H1 (cell line): ENCODE results near the gene PSORS1C1. TPM values are rescaled to one million over a fixed set of nuclear protein-coding genes. Genes with fewer than 3 reads are reported as not detected.

ENCODE experiments used
- CHD1 ChIP-seq: IDR thresholded peaks from 2 replicates; pipeline ENCODE4 v1.6.1; 2012; ENCODE audit warnings: low read depth, low read length, improper control_type of control experiment
- CHD7 ChIP-seq: fragments of 300-600 bp; sonication (generic); IDR thresholded peaks from 2 replicates; pipeline ENCODE4 v1.7.1; 2012; ENCODE audit warnings: low read length, moderate library complexity, mild to moderate bottlenecking, inconsistent platforms; ENCODE audit not compliant: insufficient replicate concordance
- KDM5A ChIP-seq: fragments of 200-600 bp; IDR thresholded peaks from 2 replicates; pipeline ENCODE4 v1.7.1; 2012; ENCODE audit warnings: mild to moderate bottlenecking, low read length, inconsistent platforms, mixed read lengths
- NRF1 ChIP-seq: IDR thresholded peaks from 2 replicates; pipeline ENCODE4 v1.6.1; 2011; ENCODE audit warnings: mild to moderate bottlenecking, low read depth, low read length, improper control_type of control experiment
- TAF7 ChIP-seq: optimal IDR thresholded peaks from 2 replicates; pipeline ENCODE3; 2011; ENCODE audit warnings: low read depth, mild to moderate bottlenecking, inconsistent platforms, low read length, moderate library complexity, borderline replicate concordance
- TCF12 ChIP-seq: IDR thresholded peaks from 2 replicates; pipeline ENCODE4 v1.6.1; 2011; ENCODE audit warnings: low read depth, mild to moderate bottlenecking, low read length
- ZNF274 ChIP-seq: IDR thresholded peaks from 2 replicates; pipeline ENCODE4 v1.7.0; 2012; ENCODE audit warnings: low read length, borderline replicate concordance; ENCODE audit errors: extremely low read depth
- polyA plus RNA-seq, 7 experiments: library from polyadenylated mRNA; depleted of rRNA in 3 of 7; stranded (reverse) in 5 of 7; unstranded in 2 of 7; fragments of >200 nt in 5 of 7; fragments of 200-250 nt in 2 of 7; gene quantifications; 1 replicate in 5 of 7; 2 replicates in 1 of 7; 4 replicates in 1 of 7; pipeline versions ENCODE4 v1.2.1 to v1.2.3, GENCODE V29; 2011 to 2013; ENCODE audit warnings: missing spikeins in 2 of 7, mixed read lengths in 2 of 7
- total RNA-seq: library from RNA; stranded (reverse); fragmentation: NEBNext Ultra II Directional; extraction: Animal tissue kit (Norgen Biotek cat#: 25700); gene quantifications from 2 replicates; pipeline ENCODE4 v1.2.1, GENCODE V29; 2021

Gene PSORS1C1
- total and polyA plus RNA-seq, 2 of the 8 experiments (the other 6 are each of a cell fraction or from before 2014, with no cell fraction given), result 0.12 to 0.52 TPM

- TF ChIP-seq CHD7 (no peak), TCF12 (no peak), TAF7 (no peak), NRF1 (no peak), KDM5A (no peak), CHD1 (no peak), ZNF274 (no peak)
Measured at GRCh38 chr6:31111712-31112111, 2.9 kb upstream of the PSORS1C1 start (continued).
